ENCODE results near the gene CLDN24. TPM values are rescaled to one million over a fixed set of nuclear protein-coding genes. Genes with fewer than 3 reads are reported as not detected.

The CLDN24 gene
- total RNA-seq, 1 donor: not detected

- TF ChIP-seq CTCF (IDR thresholded peaks at IDR 0.05; ENCODE audit: extremely low read depth, low read depth, low read length): no peak
- Histone ChIP-seq H3K27ac (ENCODE audit: low read depth, low read length) (no peak overlapping the region), H2AFZ (ENCODE audit: low read length) (no peak overlapping the region), H3K4me2 (ENCODE audit: insufficient read depth, low read length) (no peak overlapping the region), H3K79me2 (ENCODE audit: insufficient read depth, low read length) (no peaks in the 10 kb centered on the region), H3K27me3 (ENCODE audit: insufficient read depth, low read length) (no peaks in the 10 kb centered on the region), H4K20me1 (ENCODE audit: insufficient read depth, low read length) (no peaks in the 10 kb centered on the region), H3K36me3 (ENCODE audit: insufficient read depth, low read length) (peaks cover 55% of the 10 kb centered on the region), H3K4me1 (ENCODE audit: insufficient read depth, low read length) (no peaks in the 10 kb centered on the region), H3K4me3 (ENCODE audit: insufficient read depth, low read length) (no peak overlapping the region), H3K9me3 (ENCODE audit: low read depth, low read length) (no peaks in the 10 kb centered on the region)
- no peak for DNase-seq (ENCODE audit: insufficient read length, low spot score, missing footprints)
Measured at GRCh38 chr4:183291070-183291469, 31.2 kb downstream of the CLDN24 start.

GRCh38 chr4:183289688-183290087, 32.5 kb downstream of the CLDN24 start:
- H2AFZ ChIP-seq (ENCODE audit: low read length): no peak overlapping the region
- H4K20me1 ChIP-seq (ENCODE audit: insufficient read depth, low read length): no peaks in the 10 kb centered on the region
- no peak for DNase-seq (ENCODE audit: insufficient read length, low spot score, missing footprints)
- H3K79me2 ChIP-seq (ENCODE audit: insufficient read depth, low read length): no peaks in the 10 kb centered on the region
- no peak for TF ChIP-seq CTCF (IDR thresholded peaks at IDR 0.05; ENCODE audit: extremely low read depth, low read depth, low read length)
- no peak overlapping the region for H3K27ac ChIP-seq (ENCODE audit: low read depth, low read length)
- no peaks in the 10 kb centered on the region for H3K27me3 ChIP-seq (ENCODE audit: insufficient read depth, low read length)
- no peak overlapping the region for H3K4me3 ChIP-seq (ENCODE audit: insufficient read depth, low read length)
- peaks cover 52% of the 10 kb centered on the region for H3K36me3 ChIP-seq (ENCODE audit: insufficient read depth, low read length)
- H3K4me1 ChIP-seq (ENCODE audit: insufficient read depth, low read length): peaks cover 5% of the 10 kb centered on the region
- H3K9me3 ChIP-seq (ENCODE audit: low read depth, low read length): no peaks in the 10 kb centered on the region
- H3K4me2 ChIP-seq (ENCODE audit: insufficient read depth, low read length): no peak overlapping the region

- peaks cover 59% of the 10 kb centered on the region for H3K36me3 ChIP-seq (ENCODE audit: insufficient read depth, low read length)
- H3K27me3 ChIP-seq (ENCODE audit: insufficient read depth, low read length): no peaks in the 10 kb centered on the region
Measured at GRCh38 chr4:183288955-183289354, 33.3 kb downstream of the CLDN24 start.

GRCh38 chr4:183287677-183288076, 34.5 kb downstream of the CLDN24 start:
- no peaks in the 10 kb centered on the region for H4K20me1 ChIP-seq (ENCODE audit: insufficient read depth, low read length)
- peaks cover 72% of the 10 kb centered on the region for H3K36me3 ChIP-seq (ENCODE audit: insufficient read depth, low read length)
- no peak for TF ChIP-seq CTCF (IDR thresholded peaks at IDR 0.05; ENCODE audit: extremely low read depth, low read depth, low read length)
- DNase-seq (ENCODE audit: insufficient read length, low spot score, missing footprints): no peak
- H3K4me2 ChIP-seq (ENCODE audit: insufficient read depth, low read length): no peak overlapping the region
- H3K27me3 ChIP-seq (ENCODE audit: insufficient read depth, low read length): no peaks in the 10 kb centered on the region
- H2AFZ ChIP-seq (ENCODE audit: low read length): no peak overlapping the region
- no peaks in the 10 kb centered on the region for H3K9me3 ChIP-seq (ENCODE audit: low read depth, low read length)
- peaks cover 5% of the 10 kb centered on the region for H3K4me1 ChIP-seq (ENCODE audit: insufficient read depth, low read length)
- H3K4me3 ChIP-seq (ENCODE audit: insufficient read depth, low read length): no peak overlapping the region
- no peak overlapping the region for H3K27ac ChIP-seq (ENCODE audit: low read depth, low read length)
- no peaks in the 10 kb centered on the region for H3K79me2 ChIP-seq (ENCODE audit: insufficient read depth, low read length)

More at GRCh38 chr4:183288955-183289354, 33.3 kb downstream of the CLDN24 start:
- no peaks in the 10 kb centered on the region for H4K20me1 ChIP-seq (ENCODE audit: insufficient read depth, low read length)
- H3K79me2 ChIP-seq (ENCODE audit: insufficient read depth, low read length): no peaks in the 10 kb centered on the region
- no peak overlapping the region for H3K4me3 ChIP-seq (ENCODE audit: insufficient read depth, low read length)
- no peak overlapping the region for H3K4me2 ChIP-seq (ENCODE audit: insufficient read depth, low read length)
- no peak for DNase-seq (ENCODE audit: insufficient read length, low spot score, missing footprints)
- H3K27ac ChIP-seq (ENCODE audit: low read depth, low read length): no peak overlapping the region
- no peak for TF ChIP-seq CTCF (IDR thresholded peaks at IDR 0.05; ENCODE audit: extremely low read depth, low read depth, low read length)
- no peaks in the 10 kb centered on the region for H3K9me3 ChIP-seq (ENCODE audit: low read depth, low read length)
- peaks cover 5% of the 10 kb centered on the region for H3K4me1 ChIP-seq (ENCODE audit: insufficient read depth, low read length)
- H2AFZ ChIP-seq (ENCODE audit: low read length): no peak overlapping the region

Data from osteoblast (primary cell).